Stomach (tissue), 4 donors: ENCODE measurements around the gene CYTH2.

Experiments
- CTCF ChIP-seq, 7 experiments: fragments of 450-650 bp in 4 of 7; fragments of 200-600 bp in 3 of 7; sonication (generic) in 3 of 7; IDR thresholded peaks; one replicate each; pipeline ENCODE4 v1.5.1; 2016 to 2019; ENCODE audit warnings: antibody characterized with exemption in 7 of 7, control low read depth in 2 of 7, mild to moderate bottlenecking in 1 of 7
- POLR2A ChIP-seq, 4 donors: fragments of 450-650 bp; IDR thresholded peaks; one replicate each; pipeline ENCODE4 v1.6.1; 2016; ENCODE audit warnings: antibody characterized with exemption in 4 of 4, control low read depth in 2 of 4, mild to moderate bottlenecking in 1 of 4, moderate library complexity in 1 of 4
- POLR2AphosphoS5 ChIP-seq, 3 donors: sonication (generic); formaldehyde crosslinking; IDR thresholded peaks; one replicate each; pipeline ENCODE4 v1.6.1; 2016; ENCODE audit warnings: antibody characterized with exemption in 3 of 3

- no peak for TF ChIP-seq POLR2A (IDR thresholded peaks at IDR 0.05)
- no peak for TF ChIP-seq CTCF (IDR thresholded peaks at IDR 0.05)
- no peak for TF ChIP-seq POLR2AphosphoS5 (IDR thresholded peaks at IDR 0.05)
These were observed 7.0 kb upstream of the CYTH2 start for GRCh38 chr19:48461982-48462655.
